NCI-H2107 treated with DMSO at 0.1 percent for 48 hours (cell line): ENCODE results near the gene GLYATL1B.
"Not testable (repeated sequence)": the region's sequence is repeated elsewhere in the genome, so short reads cannot be mapped to it uniquely, and the experiment has no call there.

Source experiments
- DNase-seq: peaks from one replicate; lab custom pipeline; 2025; ENCODE audit not compliant: unreplicated experiment; lab: John Stamatoyannopoulos, UW

GLYATL1B gene

GRCh38 chr11:59095972-59096575 is 10.0 kb downstream of the GLYATL1B start:
- DNase-seq, result not testable (repeated sequence)

DNA sequence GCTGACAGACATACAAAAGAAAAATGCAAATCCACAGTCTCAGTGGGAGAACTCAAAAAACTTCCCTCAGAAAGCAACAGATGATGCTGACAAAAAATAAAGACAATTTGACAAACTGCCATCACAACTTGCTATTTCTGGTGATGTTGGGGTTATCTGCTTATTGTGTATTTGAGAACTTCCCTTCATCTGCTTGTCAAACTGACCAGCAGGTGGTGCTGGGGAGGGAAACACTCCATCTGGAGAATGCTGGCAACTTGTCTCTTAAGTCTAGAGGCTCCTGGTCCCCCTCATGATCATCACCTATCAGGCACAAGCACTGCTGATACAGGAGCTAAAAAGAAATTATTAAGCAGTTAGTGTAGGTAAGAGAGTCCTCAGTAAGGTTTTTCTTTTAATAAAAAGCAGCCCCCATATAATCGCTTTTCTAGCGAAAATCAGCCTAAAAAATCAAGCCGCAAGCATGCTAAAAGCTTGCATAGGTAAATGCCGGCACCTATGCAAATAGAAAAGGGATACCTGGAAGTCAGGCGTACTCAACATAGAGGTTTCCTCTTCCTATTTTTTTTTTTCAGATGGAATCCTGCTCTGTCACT is 11.1 kb downstream of the GLYATL1B start:
- DNase-seq, result no peak

DNA sequence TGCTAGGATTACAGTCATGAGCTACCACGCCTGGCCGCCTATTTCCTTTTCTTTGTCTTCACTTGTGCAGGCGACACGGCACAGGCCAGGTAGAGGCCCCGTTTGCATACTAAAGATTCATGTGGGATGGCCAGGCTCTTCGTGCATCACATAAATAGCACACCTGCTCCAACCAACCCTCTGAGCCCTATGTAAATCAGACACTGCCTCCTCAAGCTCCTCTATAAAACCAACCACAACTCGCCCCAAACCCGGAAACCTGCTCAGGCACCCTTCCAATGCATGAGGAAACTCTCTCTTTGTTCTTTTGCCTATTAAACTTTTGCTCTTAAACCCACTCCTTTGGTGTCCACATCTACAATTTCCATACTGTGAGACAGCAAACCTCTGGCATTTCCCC is 11.8 kb downstream of the GLYATL1B start:
- DNase-seq, result not testable (repeated sequence)

- DNase-seq, result no peak
These were observed 16.2 kb downstream of the GLYATL1B start for GRCh38 chr11:59102259-59102765.

- peak; percentile 91 for DNase-seq
These were observed 20.5 kb downstream of the GLYATL1B start, which contains the start of gene FAM111B for GRCh38 chr11:59106363-59107336. TSS of gene FAM111B (plus strand) at chr11:59107237. CDS start at chr11:59109626, 2,389 bp downstream.

DNA sequence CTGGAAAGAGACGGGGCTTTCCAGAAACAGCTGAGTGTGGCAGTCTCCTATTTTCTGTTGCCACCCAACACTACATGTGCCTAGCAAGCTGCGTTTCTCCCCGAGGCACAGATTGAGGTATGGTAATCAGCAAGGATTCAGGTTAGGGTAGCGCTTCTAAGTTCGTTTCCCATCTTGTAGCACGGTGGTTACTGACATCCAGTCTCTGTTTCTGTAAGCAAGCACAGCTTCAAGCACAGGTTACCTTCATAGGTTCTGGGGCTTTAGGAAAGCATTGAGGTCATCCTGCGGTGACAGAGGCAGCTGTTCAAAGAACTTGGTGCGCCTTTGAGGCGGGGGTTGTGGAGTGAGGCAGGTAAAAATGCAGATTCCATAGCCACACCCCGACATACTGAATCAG is 21.6 kb downstream of the GLYATL1B start:
- not testable (repeated sequence) for DNase-seq

GRCh38 chr11:59112494-59112893 is 26.4 kb downstream of the GLYATL1B start:
- DNase-seq, result no peak

- no peak for DNase-seq
These were observed 28.2 kb downstream of the GLYATL1B start for GRCh38 chr11:59114344-59114743.

GRCh38 chr11:59115553-59115952 is 29.4 kb downstream of the GLYATL1B start:
- DNase-seq, result no peak

- no peak for DNase-seq
These were observed 31.7 kb downstream of the GLYATL1B start for GRCh38 chr11:59117774-59118173.

GRCh38 chr11:59119826-59120225 is 33.7 kb downstream of the GLYATL1B start:
- no peak for DNase-seq

DNA sequence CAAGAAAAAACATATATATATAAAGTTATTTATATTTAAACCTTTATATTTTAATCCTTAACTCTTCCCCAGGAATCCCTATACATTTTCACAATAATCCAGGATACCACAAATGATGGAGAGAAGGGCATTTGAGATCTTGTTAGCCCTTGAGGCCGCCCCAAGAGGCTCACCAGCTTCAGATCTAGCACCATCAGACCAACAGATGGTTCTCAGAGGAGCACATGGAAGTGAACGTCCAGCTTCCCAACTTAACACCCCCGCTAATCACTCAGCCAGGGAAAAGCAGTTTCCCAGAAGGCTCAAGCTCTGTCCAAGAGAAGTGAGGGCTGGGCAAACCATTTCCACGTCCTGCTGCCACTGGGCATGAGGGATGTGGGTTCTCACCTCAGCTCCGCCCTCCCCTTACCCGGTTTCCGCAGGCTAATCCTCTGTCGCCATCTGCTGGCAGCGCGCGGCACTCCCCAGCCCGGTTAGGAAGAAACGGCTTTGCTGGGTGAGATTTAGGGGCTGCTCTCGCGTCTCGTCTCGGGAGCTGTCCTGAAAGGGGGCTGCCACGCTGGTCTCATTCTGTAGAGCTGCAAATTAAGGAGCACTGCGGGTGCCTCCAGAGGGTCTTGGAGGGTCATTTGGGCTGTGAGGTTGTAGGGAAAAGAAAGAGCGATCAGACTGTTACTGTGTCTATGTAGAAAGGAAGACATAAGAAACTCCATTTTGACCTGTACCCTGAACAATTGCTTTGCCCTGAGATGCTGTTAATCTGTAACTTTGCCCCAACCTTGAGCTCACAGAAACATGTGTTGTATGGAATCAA is 49.7 kb downstream of the GLYATL1B start:
- DNase-seq, result peak; percentile 27

GRCh38 chr11:59136551-59136950 is 50.4 kb downstream of the GLYATL1B start:
- not testable (repeated sequence) for DNase-seq

DNA sequence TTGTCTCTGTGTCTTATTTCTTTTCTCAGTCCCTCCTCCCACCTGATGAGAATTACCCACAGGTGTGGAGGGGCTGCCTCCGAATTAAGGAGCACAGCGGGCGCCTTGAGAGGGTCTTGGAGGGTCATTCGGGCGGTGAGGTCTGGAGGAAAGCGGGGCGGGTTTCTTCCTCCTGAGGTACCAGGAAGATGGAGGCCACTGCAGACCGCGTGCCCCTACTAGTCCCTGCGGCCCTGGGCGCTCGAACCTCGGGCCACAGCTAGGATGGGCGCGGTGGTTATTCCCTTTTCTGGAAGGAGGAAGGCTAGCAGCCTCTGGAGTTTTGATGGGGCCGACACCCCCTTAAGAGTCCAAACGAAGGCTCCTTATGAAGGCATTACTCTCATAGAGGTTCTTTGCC is 51.1 kb downstream of the GLYATL1B start:
- no peak for DNase-seq

GRCh38 chr11:59138643-59139042 is 52.5 kb downstream of the GLYATL1B start:
- no peak for DNase-seq

DNA sequence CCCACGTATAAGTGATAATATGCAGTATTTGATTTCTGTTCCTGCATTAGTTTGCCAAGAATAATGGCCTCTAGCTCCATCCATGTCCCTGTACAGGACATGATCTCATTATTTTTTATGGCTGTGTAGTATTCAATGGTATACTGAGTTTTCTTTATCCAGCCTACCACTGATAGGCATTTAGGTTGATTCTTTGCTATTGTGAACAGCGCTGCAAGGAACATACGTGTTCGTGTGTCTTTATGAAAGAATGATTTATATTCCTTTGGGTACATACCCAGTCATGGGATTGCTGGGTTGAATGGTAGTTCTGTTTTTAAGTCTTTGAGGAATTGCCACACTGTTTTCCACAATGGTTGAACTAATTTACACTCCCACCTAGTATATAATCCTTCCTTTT is 55.1 kb downstream of the GLYATL1B start:
- DNase-seq, result no peak

GRCh38 chr11:59141673-59142460 is 55.8 kb downstream of the GLYATL1B start:
- no peak for DNase-seq

DNA sequence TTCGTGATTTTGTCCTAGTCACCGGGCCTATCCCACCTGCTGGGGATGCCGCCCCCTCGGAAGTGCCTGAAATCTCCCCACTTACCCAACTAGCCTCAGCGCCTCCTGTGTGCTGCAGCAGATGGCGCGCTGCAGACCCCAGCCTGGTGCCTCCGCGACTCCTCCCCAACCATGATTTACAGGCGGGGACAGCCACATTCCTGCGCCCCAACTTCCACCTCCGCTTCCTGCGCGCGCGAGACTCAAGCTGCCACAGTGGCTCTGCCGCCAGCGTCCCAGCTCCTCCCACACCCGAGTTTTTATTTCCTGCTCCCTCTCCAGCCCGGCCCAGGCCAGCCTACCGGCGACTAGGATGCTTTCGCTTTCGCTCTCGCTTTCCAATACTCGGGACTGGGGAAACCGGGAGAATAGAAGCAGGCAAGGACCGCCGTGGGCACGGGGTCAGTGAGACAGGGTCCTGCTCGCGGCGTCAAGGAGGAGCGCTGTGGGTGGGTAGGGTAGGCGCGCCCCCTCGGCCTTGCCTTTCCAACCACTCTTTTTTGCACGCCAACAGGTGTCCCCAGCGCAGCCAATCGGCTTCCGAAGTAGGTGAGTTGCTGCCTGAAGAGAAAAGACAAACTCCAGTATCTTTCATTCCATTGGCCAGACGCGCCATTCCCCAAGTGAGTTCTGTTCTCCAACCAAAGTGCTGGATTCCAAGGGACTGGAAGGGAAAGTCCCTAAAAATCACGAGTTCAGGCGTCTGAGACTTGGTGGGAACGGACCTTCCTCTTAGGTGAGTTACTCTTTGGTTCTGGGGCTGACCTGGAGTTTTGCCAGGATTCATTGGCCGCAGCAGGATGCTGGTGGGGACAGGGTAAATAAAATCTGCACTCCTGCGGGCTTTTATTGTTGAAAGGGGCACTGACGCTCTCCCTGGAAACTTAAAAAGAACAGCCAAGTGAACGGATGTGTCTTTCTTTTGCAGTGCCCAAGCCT is 56.7 kb downstream of the GLYATL1B start, which contains the start of gene FAM111A:
Gene FAM111A, plus strand, starts transcription at position 327 of the 978 bp plus-strand sequence. CDS start 6,017 bp downstream, outside the sequence.
- peak; percentile 78 for DNase-seq
